Right lobe of liver (tissue), 4 donors: Measurements from ENCODE around the gene CPXM2.

Source experiments
- CTCF ChIP-seq, 4 donors: fragments of 200-600 bp in 3 of 4; fragments of 450-650 bp in 1 of 4; IDR thresholded peaks; one replicate each; pipeline versions ENCODE4 v1.5.1 to v1.8.0; 2016 to 2022; ENCODE audit warnings: antibody characterized with exemption in 4 of 4, mild to moderate bottlenecking in 2 of 4
- POLR2A ChIP-seq: fragments of 450-650 bp; IDR thresholded peaks from one replicate; pipeline ENCODE4 v1.6.1; 2017; ENCODE audit warnings: antibody characterized with exemption, mild to moderate bottlenecking
- donor health status: DM: no; HTN: no; CAD: no.
- donor health status: DM: no; HTN: no; CAD: no.
- donor health status: DM: no; HTN: yes; CAD: no.

GRCh38 chr10:123879606-123880257 lies 11.9 kb downstream of the CPXM2 start:
- TF ChIP-seq CTCF (IDR thresholded peaks at IDR 0.05) = no peak
- TF ChIP-seq POLR2A = no peak
